Testis (tissue), 3 donors: ENCODE data around the gene C1QTNF4. TPM values are rescaled to one million over a fixed set of nuclear protein-coding genes. Genes with fewer than 3 reads are reported as not detected.
"Not testable (repeated sequence)": the region's sequence is repeated elsewhere in the genome, so short reads cannot be mapped to it uniquely, and the experiment has no call there.

Experiments used
- DNase-seq: peaks from one replicate; pipeline ENCODE4 v3.0.0-alpha.2; 2019
- H3K27ac ChIP-seq, 2 donors: fragments of 200-600 bp; sonication (generic); one replicate each; pipeline ENCODE4 v1.5.1; 2019
- H3K27me3 ChIP-seq: fragments of 200-600 bp; sonication (generic); one replicate; pipeline ENCODE4 v1.5.1; 2019
- H3K36me3 ChIP-seq: fragments of 200-600 bp; sonication (generic); one replicate; pipeline ENCODE4 v1.5.1; 2017; ENCODE audit warnings: low read depth; ENCODE audit errors: missing control alignments
- H3K4me1 ChIP-seq: fragments of 200-600 bp; sonication (generic); one replicate; pipeline ENCODE4 v1.5.1; 2019
- H3K4me3 ChIP-seq, 2 donors: fragments of 200-600 bp; sonication (generic); one replicate each; pipeline ENCODE4 v1.5.1; 2017 to 2019
- H3K9me3 ChIP-seq: fragments of 200-600 bp; sonication (generic); one replicate; pipeline ENCODE4 v1.5.1; 2017
- POLR2A ChIP-seq: fragments of 450-650 bp; IDR thresholded peaks from one replicate; pipeline ENCODE4 v1.6.1; 2017; ENCODE audit warnings: antibody characterized with exemption, mild to moderate bottlenecking, moderate library complexity
- WGBS, 2 donors: methylation state at CpG; one replicate each; pipeline ENCODE4 v1.1.5; 2018; 5-methylcytosine and 5-hydroxymethylcytosine counted together
- intact Hi-C: fragments of 100-400 bp; cut with DNase I; formaldehyde crosslinking; loops from one replicate; pipeline ENCODE4 v1.15.1; 2023; ENCODE audit warnings: low total_unique reads
- polyA plus RNA-seq: library from polyadenylated mRNA; stranded (reverse); fragments of 350-450 nt; fragmentation: Illumina TruSeq; extraction: RNeasy Lipid Tissue Mini Kit (QIAGEN cat#74804); gene quantifications from one replicate; pipeline ENCODE4 v1.2.3, GENCODE V29; 2014; ENCODE audit warnings: low read depth, low replicate concordance; ENCODE audit not compliant: insufficient read depth
- small RNA-seq, 2 donors: library from RNA; depleted of rRNA; stranded (forward); fragments of <200 nt; gene quantifications; one replicate each; pipeline ENCODE3, GENCODE V24; 2016
- total RNA-seq, 2 donors: library from RNA; depleted of rRNA; stranded (reverse); fragments of >200 nt; gene quantifications; one replicate each; pipeline ENCODE4 v1.2.3, GENCODE V29; 2016
- TF ChIP-seq, protein P1 (sequence below), 3 experiments: fragments of 450-650 bp in 2 of 3; fragments of 200-600 bp in 1 of 3; sonication (generic) in 1 of 3; IDR thresholded peaks; one replicate each; pipeline ENCODE4 v1.5.1; 2016 to 2019; ENCODE audit warnings: antibody characterized with exemption in 3 of 3, mild to moderate bottlenecking in 2 of 3, moderate library complexity in 1 of 3

The C1QTNF4 gene
- total and polyA plus RNA-seq, 3 donors from 2014 or later, result 2.6 to 25.1 (median 15.4) TPM

- Histone ChIP-seq H3K4me3 (no peak overlapping the region), H3K9me3 (no peaks in the 10 kb centered on the region), H3K36me3 (no peaks in the 10 kb centered on the region), H3K4me1 (peaks cover 16% of the 10 kb centered on the region), H3K27me3 (no peaks in the 10 kb centered on the region), H3K27ac (no peak overlapping the region)
- intact Hi-C loops, result no loop called here
- no peak for TF ChIP-seq POLR2A
- TF ChIP-seq, protein P1, sequence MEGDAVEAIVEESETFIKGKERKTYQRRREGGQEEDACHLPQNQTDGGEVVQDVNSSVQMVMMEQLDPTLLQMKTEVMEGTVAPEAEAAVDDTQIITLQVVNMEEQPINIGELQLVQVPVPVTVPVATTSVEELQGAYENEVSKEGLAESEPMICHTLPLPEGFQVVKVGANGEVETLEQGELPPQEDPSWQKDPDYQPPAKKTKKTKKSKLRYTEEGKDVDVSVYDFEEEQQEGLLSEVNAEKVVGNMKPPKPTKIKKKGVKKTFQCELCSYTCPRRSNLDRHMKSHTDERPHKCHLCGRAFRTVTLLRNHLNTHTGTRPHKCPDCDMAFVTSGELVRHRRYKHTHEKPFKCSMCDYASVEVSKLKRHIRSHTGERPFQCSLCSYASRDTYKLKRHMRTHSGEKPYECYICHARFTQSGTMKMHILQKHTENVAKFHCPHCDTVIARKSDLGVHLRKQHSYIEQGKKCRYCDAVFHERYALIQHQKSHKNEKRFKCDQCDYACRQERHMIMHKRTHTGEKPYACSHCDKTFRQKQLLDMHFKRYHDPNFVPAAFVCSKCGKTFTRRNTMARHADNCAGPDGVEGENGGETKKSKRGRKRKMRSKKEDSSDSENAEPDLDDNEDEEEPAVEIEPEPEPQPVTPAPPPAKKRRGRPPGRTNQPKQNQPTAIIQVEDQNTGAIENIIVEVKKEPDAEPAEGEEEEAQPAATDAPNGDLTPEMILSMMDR (IDR thresholded peaks at IDR 0.05), result no peak
- no peak for DNase-seq
- 78 to 83% methylated on average over 10 of the region's 10 CpGs for WGBS, 2 donors
Observed at GRCh38 chr11:47550288-47551047, 43.7 kb downstream of the C1QTNF4 start.

GRCh38 chr11:47546274-47546673, 47.9 kb downstream of the C1QTNF4 start:
- H3K27me3 ChIP-seq, H3K4me3 ChIP-seq, H3K4me1 ChIP-seq, DNase-seq, H3K36me3 ChIP-seq, H3K27ac ChIP-seq, intact Hi-C loops, H3K9me3 ChIP-seq: not testable (repeated sequence)
- WGBS, 2 donors, result 81 to 85% methylated on average over 7 of the region's 7 CpGs

DNA sequence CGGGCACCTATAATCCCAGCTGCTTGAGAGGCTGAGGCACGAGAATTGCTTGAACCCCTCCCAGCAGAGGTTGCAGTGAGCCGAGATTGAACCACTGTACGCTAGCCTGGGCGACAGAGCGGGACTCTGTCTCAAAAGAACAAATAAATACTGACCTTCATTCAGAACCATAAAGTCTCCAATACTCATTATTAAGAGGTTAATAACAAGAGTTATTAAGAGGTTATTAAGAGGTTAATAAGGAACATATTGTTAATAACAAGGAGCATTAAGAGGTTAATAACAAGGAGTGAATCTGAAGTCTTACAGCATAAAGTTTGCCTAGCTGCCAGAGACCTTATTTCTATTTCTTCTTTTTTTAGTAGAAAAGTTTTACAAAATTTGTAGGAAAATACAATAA, 48.9 kb downstream of the C1QTNF4 start:
- Histone ChIP-seq H3K4me3 (no peak overlapping the region), H3K4me1 (peaks cover 2% of the 10 kb centered on the region), H3K27me3 (no peaks in the 10 kb centered on the region), H3K9me3 (no peaks in the 10 kb centered on the region), H3K36me3 (no peaks in the 10 kb centered on the region), H3K27ac (no peak overlapping the region)
- no peak for DNase-seq
- TF ChIP-seq, protein P1 (IDR thresholded peaks at IDR 0.05), result no peak
- TF ChIP-seq POLR2A, result no peak
- WGBS, 2 donors, result 94 to 97% methylated on average over 6 of the region's 6 CpGs
- intact Hi-C loops, result no loop called here

- Histone ChIP-seq H3K4me3 (no peak overlapping the region), H3K4me1 (peaks cover 15% of the 10 kb centered on the region), H3K36me3 (no peaks in the 10 kb centered on the region), H3K27ac (no peak overlapping the region), H3K27me3 (no peaks in the 10 kb centered on the region), H3K9me3 (no peaks in the 10 kb centered on the region)
- no peak for TF ChIP-seq POLR2A
- TF ChIP-seq, protein P1 (IDR thresholded peaks at IDR 0.05), result no peak
- 84 to 90% methylated on average over 2 of the region's 2 CpGs for WGBS, 2 donors
- intact Hi-C loops, result no loop called here
- DNase-seq, result no peak
Observed at GRCh38 chr11:47541070-47541469, 53.1 kb downstream of the C1QTNF4 start.

DNA sequence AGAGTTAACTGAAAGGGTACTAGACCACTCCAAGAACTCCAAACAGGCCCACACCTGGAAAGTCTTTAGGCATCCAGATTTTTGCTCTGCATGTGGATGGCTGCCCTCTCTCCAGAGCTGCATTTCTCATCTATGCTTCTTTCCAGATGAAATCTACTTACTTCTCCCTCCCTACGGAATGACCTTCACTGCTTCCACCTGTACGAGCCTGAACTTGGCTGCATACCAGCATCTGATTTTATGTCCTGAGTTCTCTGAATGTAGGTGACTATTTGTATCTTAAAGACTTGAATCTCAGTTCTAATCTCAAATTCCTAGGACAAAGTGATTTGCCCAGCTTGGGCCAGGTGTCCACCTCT, 54.6 kb downstream of the C1QTNF4 start:
- no peaks in the 10 kb centered on the region for H3K27me3 ChIP-seq
- no peak overlapping the region for H3K27ac ChIP-seq
- DNase-seq, result no peak
- H3K4me3 ChIP-seq, result no peak overlapping the region
- intact Hi-C loops, result no loop called here
- no peaks in the 10 kb centered on the region for H3K9me3 ChIP-seq
- TF ChIP-seq, protein P1 (IDR thresholded peaks at IDR 0.05), result no peak
- no peak for TF ChIP-seq POLR2A
- peaks cover 15% of the 10 kb centered on the region for H3K4me1 ChIP-seq
- no peaks in the 10 kb centered on the region for H3K36me3 ChIP-seq
- 44 to 51% methylated on average over 2 of the region's 2 CpGs for WGBS, 2 donors

Small RNAs within 50 kb of the gene (small RNA-seq; reads per million reads assigned to genes)
- gene RN7SL652P, result 0 reads per million in 2 donors
- gene RNU5E-10P, result 0 reads per million in 2 donors

Other genes with a start within 250 kb of the C1QTNF4 start
- under 1 TPM; 0.68 to 0.79 TPM for gene MYBPC3, start 241.7 kb downstream of the C1QTNF4 start, total RNA-seq
- gene MYBPC3, start 241.7 kb downstream of the C1QTNF4 start, polyA plus RNA-seq, result 1.7 TPM
- gene SPI1, start 215.9 kb downstream of the C1QTNF4 start, total RNA-seq, result 1 to 10 TPM; 4.6 to 7.4 TPM
- gene SPI1, start 215.9 kb downstream of the C1QTNF4 start, polyA plus RNA-seq, result 16.3 TPM
- 10 to 100 TPM; 95.1 to 98.1 TPM for gene SLC39A13, start 185.8 kb downstream of the C1QTNF4 start, total RNA-seq
- gene SLC39A13, start 185.8 kb downstream of the C1QTNF4 start, polyA plus RNA-seq, result 99.2 TPM
- 100 to 1,000 TPM in 1 of 2 donors, 10 to 100 TPM in 1; 98.1 to 108 TPM for gene PSMC3, start 168.0 kb downstream of the C1QTNF4 start, total RNA-seq
- 228 TPM for gene PSMC3, start 168.0 kb downstream of the C1QTNF4 start, polyA plus RNA-seq
- gene RAPSN, start 145.3 kb downstream of the C1QTNF4 start, total RNA-seq, result under 1 TPM; 0.19 to 0.63 TPM
- 0.65 TPM for gene RAPSN, start 145.3 kb downstream of the C1QTNF4 start, polyA plus RNA-seq
- gene CELF1, start 41.3 kb downstream of the C1QTNF4 start, total RNA-seq, result 100 to 1,000 TPM; 193 to 208 TPM
- 74.3 TPM for gene CELF1, start 41.3 kb downstream of the C1QTNF4 start, polyA plus RNA-seq
- gene PTPMT1, start 28.8 kb downstream of the C1QTNF4 start, total RNA-seq, result 100 to 1,000 TPM; 204 to 239 TPM
- gene PTPMT1, start 28.8 kb downstream of the C1QTNF4 start, polyA plus RNA-seq, result 172 TPM
- gene KBTBD4, start 15.4 kb downstream of the C1QTNF4 start, total RNA-seq, result 10 to 100 TPM; 27.8 to 35.5 TPM
- 35.9 TPM for gene KBTBD4, start 15.4 kb downstream of the C1QTNF4 start, polyA plus RNA-seq
- gene NDUFS3, start 15.3 kb downstream of the C1QTNF4 start, total RNA-seq, result 10 to 100 TPM; 69.8 to 88.5 TPM
- gene NDUFS3, start 15.3 kb downstream of the C1QTNF4 start, polyA plus RNA-seq, result 121 TPM
- gene FAM180B, start 7.7 kb downstream of the C1QTNF4 start, total RNA-seq, result not detected
- 1.1 TPM for gene FAM180B, start 7.7 kb downstream of the C1QTNF4 start, polyA plus RNA-seq
- 10 to 100 TPM; 71.1 to 98.8 TPM for gene MTCH2, start 48.1 kb upstream of the C1QTNF4 start, total RNA-seq
- 396 TPM for gene MTCH2, start 48.1 kb upstream of the C1QTNF4 start, polyA plus RNA-seq
- 10 to 100 TPM; 25.8 to 40.6 TPM for gene AGBL2, start 121.0 kb upstream of the C1QTNF4 start, total RNA-seq
- 65.2 TPM for gene AGBL2, start 121.0 kb upstream of the C1QTNF4 start, polyA plus RNA-seq
- gene FNBP4, start 172.9 kb upstream of the C1QTNF4 start, total RNA-seq, result 100 to 1,000 TPM; 201 to 217 TPM
- gene FNBP4, start 172.9 kb upstream of the C1QTNF4 start, polyA plus RNA-seq, result 55.0 TPM